ENCODE data around the gene NDUFB7.

NDUFB7 gene

GRCh38 chr19:14519860-14520407 lies 51.9 kb downstream of the NDUFB7 start:
- no peak for DNase-seq

DNA sequence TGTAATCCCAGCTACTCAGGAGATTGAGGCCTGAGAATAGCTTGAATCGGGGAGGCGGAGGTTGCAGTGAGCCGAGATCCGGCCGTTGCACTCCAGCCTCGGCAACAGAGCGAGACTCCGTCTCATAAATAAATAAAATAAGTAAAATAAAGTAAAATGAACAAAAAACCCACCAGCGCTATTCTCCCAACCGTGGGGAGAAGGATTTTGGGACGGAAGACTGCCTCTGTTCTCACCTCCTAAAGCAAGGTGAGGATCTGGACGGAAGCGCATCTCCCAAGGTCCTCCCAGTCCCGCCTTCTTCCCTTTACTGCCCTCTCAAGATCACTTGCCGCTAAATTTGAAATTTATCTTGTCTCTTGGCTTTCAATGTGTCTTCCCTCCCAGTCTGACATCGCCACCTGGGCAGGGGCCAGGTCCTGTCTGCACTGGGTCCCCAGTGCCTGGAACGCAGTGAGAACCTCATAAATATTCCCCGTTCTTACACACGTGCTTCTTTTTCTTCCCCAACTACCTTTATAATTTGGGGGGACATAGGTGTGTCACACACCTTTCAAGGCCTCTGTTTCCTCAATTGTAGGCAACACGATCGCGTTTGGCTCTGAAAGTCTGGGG lies 52.5 kb downstream of the NDUFB7 start:
- DNase-seq = no peak

DNA sequence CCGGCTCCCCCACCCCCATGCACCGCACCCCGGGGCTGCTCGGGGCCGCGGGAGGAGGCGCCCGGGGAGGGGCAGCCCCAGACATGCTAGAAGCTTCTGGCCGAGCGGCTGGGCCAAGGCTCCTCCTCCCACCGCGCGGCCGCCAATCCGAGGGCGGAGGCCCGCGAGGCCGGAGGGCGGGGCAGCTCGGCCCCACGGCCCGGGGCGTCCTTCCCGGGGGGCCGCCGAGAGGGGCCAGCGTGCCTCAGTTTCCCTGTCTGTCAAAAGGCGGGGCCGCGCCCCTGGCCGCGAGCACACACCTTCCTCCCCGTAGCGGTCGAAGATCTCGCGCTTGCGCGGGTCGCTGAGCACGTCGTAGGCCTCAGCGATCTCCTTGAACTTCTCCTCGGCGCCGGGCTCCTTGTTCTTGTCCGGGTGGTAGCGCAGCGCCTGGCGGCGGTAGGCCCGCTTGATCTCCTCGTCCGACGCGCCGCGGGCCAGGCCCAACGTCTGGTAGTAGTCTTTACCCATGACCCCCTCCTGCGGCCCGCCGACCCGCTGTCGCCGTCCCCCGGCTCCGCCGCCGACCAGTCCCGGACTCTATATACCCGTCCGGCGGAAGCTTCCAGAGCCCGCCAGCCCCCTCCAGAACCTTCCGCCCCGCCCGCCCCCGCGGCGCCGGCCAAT lies 53.9 kb downstream of the NDUFB7 start, which contains the start of gene DNAJB1:
Gene DNAJB1, minus strand, starts transcription at position 558 of the 666 bp plus-strand sequence. Its CDS starts 48 bp downstream, at position 510.
- DNase-seq = peak; percentile 59

GRCh38 chr19:14517446-14517839 lies 54.4 kb downstream of the NDUFB7 start:
- DNase-seq = no peak

- no peak for DNase-seq
Observed at GRCh38 chr19:14516746-14517438, 55.0 kb downstream of the NDUFB7 start.
